CD4-positive, alpha-beta T cell treated with Interleukin-17A for 4 hours (primary cell): Measurements from ENCODE around the gene ZNF862.

Experiments used
- DNase-seq: peaks from one replicate; pipeline ENCODE4 v3.0.0-alpha.2; 2020; ENCODE audit warnings: mixed read lengths

Gene ZNF862

DNA sequence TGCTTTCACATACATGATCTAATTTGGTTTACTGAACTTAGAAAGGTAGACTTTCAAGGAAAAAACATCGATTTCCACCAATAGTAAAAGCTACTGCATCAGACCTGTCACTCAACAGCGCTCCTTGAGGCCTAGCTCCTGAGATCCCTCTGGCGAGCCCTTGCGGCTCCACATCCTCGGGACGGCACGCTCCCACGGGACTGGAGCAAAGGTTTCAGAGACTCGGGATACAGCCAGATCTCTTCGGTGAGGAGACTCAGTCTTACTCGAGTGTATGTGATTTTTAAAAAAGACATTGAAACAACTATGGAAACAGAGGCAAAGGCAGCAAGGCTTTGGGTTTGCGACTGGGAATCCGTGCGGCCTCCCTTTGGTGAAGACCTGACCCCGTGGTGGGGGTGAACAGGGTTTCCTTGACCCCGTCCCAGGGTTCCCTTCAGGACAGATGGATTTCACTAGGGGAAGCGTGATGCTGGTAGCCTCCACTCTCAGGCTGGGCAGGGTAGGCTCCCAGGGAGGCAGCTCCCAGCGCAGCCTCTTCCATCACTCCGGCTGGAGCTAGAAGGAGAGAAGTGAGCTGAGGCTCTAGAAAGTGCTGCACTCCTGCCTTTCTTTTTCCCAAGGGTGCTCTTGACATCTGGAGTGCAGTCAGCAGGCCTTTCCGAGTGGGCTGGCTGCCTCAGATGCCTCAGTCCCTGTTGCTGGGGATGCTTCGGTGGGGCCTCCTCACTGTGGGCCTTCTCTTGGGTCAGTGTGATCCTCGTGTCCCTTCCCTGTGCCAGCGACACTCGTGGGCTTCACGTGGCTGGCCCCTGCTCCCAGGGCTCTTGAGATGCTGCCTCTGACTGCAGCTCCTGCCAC lies 29.8 kb downstream of the ZNF862 start:
- no peak for DNase-seq

- DNase-seq = peak; percentile 60
Observed at GRCh38 chr7:149868623-149869290, 30.6 kb downstream of the ZNF862 start.

GRCh38 chr7:149869291-149869650 lies 31.1 kb downstream of the ZNF862 start:
- DNase-seq = no peak

DNA sequence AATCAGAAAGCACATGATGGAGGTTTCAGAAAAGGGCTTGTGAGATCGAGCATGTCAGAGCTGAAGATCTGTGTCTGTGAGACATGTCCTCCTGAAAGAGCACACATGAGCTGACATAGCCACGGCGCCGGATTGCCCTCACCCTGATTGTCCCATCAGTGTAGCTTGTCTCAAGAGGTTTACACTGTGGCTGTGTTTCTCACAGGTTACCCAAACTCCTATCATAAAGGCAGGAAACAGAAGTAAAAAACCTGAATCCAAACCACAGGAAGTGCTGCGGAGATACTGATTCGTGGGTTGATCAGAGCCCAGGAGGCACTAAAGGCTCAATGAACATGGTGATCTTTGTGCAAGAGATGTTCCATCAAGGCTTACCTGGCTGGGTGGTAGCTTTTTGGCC lies 31.7 kb downstream of the ZNF862 start:
- DNase-seq = peak; percentile 74

DNA sequence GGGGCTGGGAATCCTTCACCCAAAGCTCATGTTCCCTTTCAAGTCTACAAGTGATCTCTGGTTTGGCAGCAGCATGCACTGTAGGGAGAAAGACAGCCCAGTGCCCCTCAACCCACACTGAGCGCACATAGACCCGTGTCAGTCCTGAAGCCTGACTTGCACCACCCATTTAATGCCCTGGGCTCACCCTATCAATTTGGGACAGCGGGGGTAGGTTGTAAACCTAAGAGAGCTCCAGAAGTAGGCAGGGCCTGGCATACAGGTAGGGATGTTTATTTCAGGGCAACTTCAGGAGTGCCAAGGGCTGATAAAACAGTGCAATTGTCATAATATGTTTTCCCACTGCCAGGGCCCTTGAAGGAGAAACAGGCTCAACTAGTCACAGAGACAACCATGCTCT lies 32.1 kb downstream of the ZNF862 start:
- DNase-seq = no peak

- peak; percentile 57 for DNase-seq
Observed at GRCh38 chr7:149870701-149871483, 32.7 kb downstream of the ZNF862 start.

DNA sequence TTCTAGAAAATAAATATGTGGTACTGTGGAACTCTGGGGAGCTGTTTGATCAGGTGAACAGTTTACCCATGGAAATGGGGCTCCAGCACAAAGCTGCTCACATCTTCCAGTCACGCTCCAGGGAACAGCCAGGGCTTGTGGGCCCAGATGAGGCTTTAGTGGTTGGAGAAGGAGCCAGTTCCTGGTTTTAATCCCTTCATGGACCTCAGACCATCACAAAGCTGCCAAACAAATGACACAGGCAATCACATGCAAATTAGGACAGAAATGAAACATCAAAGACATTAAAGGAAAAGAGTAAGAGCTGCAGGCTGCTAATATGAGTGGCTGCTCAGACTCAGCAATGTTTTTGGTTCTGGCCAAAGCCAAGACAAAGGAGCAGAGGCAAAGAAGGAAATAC lies 33.4 kb downstream of the ZNF862 start:
- DNase-seq = peak; percentile 15

- peak; percentile 34 for DNase-seq
Observed at GRCh38 chr7:149872419-149873073, 34.4 kb downstream of the ZNF862 start.

- peak; percentile 97 for DNase-seq
Observed at GRCh38 chr7:149873074-149873969, 35.1 kb downstream of the ZNF862 start, which contains the start of gene ATP6V0E2. Gene ATP6V0E2, plus strand, starts transcription at chr7:149873969. Its CDS starts 97 bp downstream, at chr7:149874066.

GRCh38 chr7:149873970-149874643 lies 35.9 kb downstream of the ZNF862 start:
- no peak for DNase-seq

- no peak for DNase-seq
Observed at GRCh38 chr7:149874644-149875028, 36.5 kb downstream of the ZNF862 start.

DNA sequence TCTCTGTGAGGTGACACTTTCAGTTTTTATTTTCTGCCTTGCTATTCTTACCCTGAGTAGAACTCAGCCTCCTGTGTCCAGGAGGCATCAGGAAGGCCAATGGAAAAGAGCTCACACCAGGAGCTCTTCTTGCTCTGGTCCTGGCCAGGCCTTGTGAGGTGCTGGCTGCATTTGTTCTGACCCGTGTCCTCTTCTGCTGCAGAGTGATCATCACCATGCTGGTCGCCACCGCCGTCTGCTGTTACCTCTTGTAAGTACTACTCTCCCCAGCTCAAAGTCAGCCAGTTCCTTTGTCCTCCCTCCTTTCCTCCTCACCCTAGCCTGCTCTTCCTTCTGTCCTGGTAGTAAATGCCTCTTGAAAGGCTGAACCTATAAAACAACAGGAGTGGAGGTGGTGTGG lies 37.2 kb downstream of the ZNF862 start:
- no peak for DNase-seq

DNA sequence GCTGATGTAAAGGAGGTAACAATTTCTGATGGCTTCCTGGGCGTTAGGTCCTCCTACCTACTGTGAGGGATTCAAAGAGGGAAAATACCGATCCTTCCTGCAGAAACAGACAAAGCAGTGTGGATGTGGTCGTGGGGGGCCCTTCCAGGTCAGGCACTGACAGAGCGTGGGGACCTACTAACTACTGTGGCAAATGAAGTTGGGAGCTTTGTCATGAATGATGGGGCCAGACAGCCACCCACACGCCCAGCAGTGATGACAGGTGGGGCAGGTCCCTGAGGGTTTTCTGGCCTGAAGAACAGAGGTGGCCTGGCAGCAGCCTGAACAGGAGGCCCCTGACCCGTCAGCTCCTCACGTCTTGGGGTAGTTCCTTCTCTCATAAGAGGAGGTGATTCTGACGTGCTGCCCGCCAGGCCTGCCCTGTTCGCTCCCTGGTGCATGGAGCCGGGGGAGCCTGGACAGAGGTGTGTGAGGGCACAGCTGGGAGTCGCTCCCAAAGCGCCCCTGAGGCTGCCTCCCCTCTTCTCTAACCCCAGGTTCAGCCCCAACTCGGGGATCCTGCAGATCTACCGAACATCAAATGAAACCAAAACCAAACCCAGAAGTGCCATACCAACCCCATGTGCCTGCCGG lies 39.8 kb downstream of the ZNF862 start:
- DNase-seq = no peak

GRCh38 chr7:149878523-149878921 lies 40.3 kb downstream of the ZNF862 start:
- no peak for DNase-seq

DNA sequence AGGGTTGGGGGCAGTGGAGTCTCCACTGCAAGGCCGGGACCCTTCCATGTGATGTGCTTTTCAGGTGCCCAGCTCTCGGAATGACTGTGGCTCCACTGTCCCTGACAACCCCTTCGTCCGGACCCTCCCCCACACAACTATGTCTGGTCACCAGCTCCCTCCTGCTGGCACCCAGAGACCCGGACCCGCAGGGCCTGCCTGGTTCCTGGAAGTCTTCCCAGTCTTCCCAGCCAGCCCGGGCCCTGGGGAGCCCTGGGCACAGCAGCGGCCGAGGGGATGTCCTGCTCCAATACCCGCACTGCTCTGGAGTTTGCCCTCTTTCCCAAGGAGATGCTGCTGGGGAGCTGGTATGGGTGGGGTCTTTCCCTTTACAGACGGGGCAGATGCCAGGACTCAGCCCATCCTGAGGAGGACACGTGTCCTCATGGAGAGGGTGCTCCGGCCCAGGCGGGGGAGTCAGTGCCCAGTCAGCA lies 41.1 kb downstream of the ZNF862 start:
- no peak for DNase-seq

- DNase-seq = no peak
Observed at GRCh38 chr7:149879766-149880637, 41.8 kb downstream of the ZNF862 start.

- DNase-seq = no peak
Observed at GRCh38 chr7:149880638-149881311, 42.6 kb downstream of the ZNF862 start.

GRCh38 chr7:149881328-149882247 lies 43.4 kb downstream of the ZNF862 start:
- DNase-seq = no peak
